Stimulated activated CD4-positive, alpha-beta T cell treated with anti-CD3 and anti-CD28 coated beads, Interleukin-4, amount 100 ng/mL, for 1 hour (primary cell): ENCODE data around the gene PKP4.

Experiments used
- DNase-seq: peaks from one replicate; pipeline ENCODE4 v3.0.0-alpha.2; 2020

Gene PKP4

DNA sequence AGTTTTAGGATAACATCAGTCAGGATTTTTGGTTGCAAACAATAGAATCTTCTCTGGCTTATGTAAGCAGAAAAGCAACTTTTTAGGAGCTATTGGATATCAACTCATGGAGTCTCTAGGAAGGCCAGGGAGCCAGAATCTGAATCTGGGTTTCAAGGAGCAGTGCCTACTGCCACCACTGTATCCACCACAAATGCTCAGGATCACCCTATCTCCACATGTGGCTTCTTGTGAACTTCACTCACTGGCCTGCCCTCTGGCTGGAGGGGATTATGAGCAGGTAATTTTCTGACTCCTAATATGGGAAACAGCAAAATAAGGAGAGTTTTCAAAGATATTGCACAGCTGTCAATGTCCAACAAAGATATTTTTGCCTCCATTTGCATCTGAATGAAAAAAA lies 142.9 kb downstream of the PKP4 start:
- DNase-seq: no peak

DNA sequence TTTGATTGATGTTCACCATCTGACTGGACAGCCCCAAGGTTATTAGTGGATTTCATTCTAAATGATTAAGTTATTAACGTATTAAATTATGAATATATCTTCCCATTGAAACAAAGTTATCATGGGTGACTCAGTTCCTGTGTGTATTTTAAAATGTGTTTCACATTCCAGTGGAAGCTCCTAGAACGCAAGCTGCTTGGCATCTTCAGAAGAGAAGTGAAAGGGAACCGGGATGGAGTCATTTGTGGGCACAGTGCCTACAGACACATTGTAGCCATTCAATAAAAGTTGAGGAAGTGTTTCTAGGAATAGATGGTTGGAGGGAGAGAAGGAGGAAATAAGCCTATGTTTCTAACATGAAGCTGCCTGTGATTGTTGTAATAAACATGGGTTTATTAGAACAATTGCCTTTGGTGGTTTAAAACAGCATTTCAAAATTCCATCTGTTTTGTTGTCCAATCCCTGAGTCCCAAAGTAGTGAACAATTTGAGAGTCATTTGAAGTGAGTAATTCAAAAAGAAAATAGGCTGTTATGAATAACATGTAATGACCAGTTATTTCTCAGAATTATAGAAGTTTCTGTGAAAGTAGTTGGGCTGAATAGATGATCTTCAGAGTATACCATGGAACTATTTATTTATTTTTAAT lies 143.5 kb downstream of the PKP4 start:
- no peak for DNase-seq

GRCh38 chr2:158602027-158602426 lies 145.3 kb downstream of the PKP4 start:
- no peak for DNase-seq

GRCh38 chr2:158603205-158603604 lies 146.5 kb downstream of the PKP4 start:
- DNase-seq: no peak

GRCh38 chr2:158603986-158604385 lies 147.2 kb downstream of the PKP4 start:
- no peak for DNase-seq

GRCh38 chr2:158610059-158610458 lies 153.3 kb downstream of the PKP4 start:
- no peak for DNase-seq

DNA sequence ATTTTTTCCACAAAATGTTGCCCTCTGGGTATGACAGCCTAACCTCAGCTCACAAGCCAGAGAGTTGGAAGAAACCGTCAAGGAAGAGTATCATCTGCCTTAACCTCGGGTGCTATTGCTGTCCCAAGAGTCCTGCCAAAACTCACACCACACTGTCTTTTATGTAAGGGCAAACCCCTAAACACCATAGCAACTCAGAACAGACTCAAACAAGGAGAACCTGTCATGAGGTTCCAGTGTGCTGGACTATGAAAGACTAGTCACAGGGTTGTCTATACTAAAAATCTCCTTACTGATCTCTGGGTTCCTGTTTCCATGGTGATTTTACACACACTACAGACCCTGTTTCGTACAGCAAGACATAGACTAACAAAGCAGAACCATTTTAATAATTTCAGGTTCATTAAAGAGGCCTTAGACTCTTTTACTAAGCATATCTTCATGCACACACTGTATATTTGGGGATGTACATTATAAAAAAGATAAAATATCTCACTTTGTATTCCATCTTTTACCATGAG lies 159.8 kb downstream of the PKP4 start:
- DNase-seq: no peak

DNA sequence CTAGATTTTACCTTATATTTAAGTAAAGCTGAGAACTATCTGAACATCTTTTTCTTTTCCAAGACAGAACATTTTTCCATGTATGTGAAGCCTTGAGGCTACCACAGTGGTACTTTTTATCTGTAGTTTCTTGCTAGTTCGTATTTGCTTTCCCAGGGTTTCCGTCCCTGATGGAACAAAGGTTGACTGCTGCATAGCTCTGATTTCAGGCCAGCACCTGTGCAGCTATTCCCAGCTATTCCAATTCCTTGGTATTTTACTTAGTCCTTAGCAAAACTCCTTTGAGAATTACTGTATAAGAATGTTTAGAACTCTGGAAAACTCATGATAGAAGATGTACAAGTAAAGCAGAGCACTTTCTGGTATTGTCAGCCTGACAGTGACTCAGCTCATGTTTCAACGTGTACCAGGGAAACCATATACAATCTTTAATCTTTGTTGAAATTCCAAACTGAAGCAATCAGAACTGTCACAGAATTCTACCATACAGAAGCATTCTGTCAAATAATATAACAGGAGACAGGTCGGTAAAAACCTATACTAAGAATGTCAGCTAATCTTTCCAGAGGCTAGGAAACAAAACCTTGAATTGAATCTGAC lies 162.2 kb downstream of the PKP4 start:
- DNase-seq: no peak

DNA sequence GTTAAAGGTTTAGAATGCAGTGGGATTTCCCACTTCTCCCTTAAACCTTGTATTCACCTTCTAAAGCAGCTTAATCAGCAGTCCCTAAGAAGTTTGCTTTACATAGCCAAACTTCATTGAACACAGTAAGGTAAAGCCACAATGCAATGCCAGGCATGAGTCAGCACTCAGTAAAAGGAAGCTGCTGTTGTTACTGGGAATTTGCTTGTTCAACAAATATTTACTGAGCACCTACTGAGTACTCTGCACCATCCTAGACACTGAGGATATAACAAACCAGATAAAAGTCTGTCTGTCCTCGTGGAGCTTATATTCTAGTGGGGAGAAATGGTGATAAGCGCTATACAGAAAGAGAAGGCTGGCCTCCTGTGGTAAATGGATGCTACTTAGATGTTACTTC lies 162.7 kb downstream of the PKP4 start:
- no peak for DNase-seq

- DNase-seq: no peak
These were observed 163.9 kb downstream of the PKP4 start for GRCh38 chr2:158620656-158621055.

DNA sequence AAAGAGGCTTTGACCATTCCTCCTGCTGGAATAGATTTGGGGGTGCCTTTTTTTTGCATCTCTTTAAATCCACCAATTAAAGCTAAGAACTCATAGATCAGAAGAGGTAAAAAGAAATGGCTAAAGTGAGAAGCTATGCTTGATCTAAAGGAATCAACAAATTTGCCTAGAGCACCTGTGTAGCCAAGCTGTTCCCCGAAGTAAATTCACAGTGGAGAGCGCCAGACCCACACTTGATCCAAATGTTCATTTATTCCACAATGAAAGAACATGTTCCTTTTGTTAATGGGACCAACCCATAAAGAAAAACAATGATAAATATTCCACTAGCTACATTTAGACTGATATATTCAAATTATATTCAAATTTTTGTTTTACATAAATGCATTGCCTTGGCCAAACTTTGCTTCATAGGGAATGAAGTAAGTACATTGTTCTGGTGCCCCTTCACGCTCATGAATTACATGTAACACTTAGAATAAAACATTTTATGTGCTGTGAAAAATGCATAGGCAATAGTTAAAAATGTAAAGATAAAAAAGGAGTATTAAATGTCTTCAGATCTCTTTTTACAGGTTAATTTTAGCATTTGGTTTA lies 167.4 kb downstream of the PKP4 start:
- DNase-seq: no peak

GRCh38 chr2:158624961-158625360 lies 168.2 kb downstream of the PKP4 start:
- no peak for DNase-seq

GRCh38 chr2:158629116-158629515 lies 172.4 kb downstream of the PKP4 start:
- no peak for DNase-seq

DNA sequence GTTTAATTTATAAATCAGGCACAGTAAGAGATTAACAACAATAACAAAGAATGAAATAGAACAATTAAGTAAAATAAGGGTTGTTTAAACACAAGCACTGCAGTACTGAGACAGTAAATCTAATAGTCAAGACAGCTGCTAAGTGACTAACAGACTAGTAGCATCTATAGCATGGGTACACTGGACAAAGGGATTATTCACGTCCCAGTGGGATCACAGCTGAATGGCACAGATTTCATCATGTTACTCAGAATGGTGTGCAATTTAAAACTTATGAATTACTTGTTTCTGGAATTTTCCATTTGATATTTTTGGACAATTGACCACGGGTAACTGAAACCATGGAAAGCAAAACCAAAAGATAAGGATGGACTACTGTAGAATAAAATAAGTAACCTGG lies 176.5 kb downstream of the PKP4 start:
- DNase-seq: no peak

GRCh38 chr2:158634627-158635026 lies 177.9 kb downstream of the PKP4 start:
- DNase-seq: no peak

- no peak for DNase-seq
These were observed 179.3 kb downstream of the PKP4 start for GRCh38 chr2:158635961-158636601.

GRCh38 chr2:158637357-158637756 lies 180.6 kb downstream of the PKP4 start:
- DNase-seq: no peak

DNA sequence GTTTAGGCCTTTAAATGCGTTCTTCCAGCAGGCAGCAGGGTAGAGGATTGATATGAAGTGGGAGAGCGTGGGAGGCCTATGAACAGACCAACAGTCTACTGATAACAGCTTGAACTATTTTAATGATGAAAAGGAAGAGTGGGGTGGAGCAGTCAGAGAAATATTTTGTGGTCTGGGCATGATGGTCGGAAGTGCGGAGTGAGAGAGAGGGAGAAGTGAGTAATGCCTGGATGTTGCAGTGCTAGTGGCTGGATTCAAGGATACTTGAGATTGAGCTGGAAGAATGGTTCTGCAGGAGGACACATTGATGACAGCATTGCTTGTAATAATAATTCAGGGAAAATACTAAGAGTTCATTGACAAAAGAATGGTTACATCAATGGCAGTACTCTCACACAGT lies 187.4 kb downstream of the PKP4 start:
- DNase-seq: no peak

DNA sequence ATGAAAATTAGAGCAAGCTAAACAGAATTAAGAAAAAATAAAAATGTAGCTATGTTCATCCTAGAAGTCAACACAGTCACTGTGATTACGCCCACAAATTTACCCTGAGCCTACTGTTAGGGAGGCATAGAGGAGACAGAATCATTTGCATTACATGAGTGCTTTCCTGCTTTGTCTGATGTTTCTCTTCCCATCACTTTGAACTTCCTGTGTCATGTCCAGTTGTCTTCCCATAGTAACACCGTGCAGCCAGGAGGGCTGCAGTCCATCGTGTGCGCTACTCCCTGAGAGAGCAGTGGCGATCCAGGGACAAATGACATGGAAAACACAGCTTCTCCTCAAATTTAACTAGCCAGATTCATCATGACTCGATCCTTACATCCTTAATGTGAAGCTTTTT lies 188.5 kb downstream of the PKP4 start:
- DNase-seq: no peak

DNA sequence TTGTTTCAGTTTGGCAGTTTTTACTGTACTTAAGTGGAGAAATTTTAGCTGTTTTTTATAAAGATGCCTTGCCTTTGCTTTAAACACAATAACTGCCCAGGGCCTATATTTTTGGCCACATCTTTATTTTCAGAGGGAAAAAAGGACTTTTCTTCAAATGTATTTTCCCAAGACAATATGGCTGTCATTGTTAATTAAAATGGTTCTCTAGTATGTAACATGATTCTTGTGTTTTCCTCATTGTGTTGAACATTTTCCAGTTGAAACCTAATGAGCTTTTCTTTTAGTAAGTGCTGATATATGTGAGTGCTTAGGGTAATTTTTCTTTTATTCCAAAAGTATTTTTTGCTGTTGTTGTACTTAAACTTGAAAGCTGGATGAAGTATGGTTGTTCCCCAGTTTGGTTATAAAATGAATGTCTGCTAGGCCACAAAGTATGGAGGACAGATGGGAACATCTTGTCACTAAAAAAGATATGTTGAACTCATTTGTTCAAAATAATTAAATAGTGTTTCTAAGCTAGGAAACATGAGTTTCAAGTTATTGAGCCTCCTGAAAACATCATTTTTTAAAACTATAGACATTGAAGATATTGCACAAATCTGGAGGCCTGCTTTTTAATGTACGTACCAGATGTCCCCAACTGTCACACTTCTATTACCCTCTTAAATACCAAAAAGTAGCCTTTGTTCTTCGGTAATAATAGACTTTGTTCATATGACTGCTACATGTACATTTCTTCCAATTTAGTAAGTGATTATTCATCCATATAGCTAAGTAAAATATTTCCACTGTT lies 190.9 kb downstream of the PKP4 start:
- no peak for DNase-seq

DNA sequence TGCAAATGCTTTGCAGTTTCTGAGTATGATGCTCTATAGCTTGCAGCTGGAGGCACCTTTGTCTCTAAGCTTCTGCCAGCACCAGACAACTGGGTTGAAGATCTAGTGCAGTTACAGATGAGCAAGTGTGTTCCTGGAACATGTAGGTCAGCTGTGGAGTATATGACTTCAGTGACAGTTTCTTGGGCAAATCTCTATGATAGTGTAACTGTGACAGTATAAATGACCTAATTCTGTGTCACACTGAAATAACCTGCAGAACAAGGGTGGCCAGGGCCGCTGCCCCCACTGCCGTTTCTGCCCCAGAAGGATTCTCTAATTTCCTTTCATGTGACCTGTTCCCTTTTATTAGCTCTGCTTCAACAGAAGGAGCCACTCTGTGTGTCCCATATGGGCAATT lies 193.1 kb downstream of the PKP4 start:
- DNase-seq: no peak

DNA sequence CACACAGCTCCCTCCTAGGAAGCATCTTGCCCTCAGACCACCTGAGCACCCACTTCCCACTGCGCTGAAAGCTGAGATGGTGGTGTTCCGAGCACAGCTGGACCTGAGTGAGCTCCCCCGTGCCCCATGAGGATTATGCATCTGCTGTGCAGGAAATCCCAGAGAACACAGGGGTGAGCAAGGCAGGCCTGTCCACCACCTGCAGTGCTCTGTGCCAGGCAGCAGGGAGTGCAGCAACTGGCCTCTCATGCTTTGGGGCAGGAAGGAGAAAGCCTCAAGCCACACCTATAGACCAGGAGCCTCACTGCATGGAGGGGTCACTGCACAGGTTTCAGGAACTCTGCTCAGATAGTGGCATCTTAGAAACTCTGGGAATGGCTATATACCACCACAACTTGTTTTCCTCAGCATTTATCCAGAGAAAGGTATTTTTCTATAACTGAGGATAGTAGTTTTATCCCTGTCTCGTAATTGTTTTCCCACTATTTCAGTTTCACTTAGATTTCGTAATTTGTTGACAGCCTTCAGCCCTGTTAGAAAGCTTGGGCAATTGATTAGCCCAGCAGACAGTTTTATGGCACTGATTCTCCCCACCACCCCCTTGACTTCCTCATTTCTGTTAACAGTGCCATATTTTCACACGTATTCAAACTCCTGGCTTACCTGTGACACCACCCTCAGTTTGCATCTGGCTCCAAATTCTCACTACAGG lies 194.1 kb downstream of the PKP4 start:
- no peak for DNase-seq
